SU-DHL-6 (cell line): ENCODE measurements around the gene MTG2.

Experiments
- H2AFZ ChIP-seq: fragments of 200-600 bp; sonication (generic); 2 replicates; pipeline ENCODE4 v1.6.1; 2014; ENCODE audit warnings: low read depth, mild to moderate bottlenecking, moderate library complexity, mixed read lengths, antibody characterized with exemption, low read length; ENCODE audit not compliant: severe bottlenecking
- H3F3A ChIP-seq: fragments of 200-600 bp; shearing (Covaris generic); 2 replicates; pipeline ENCODE4 v1.6.0; 2016; ENCODE audit warnings: antibody characterized with exemption, mild to moderate bottlenecking; ENCODE audit not compliant: insufficient read depth
- H3K27ac ChIP-seq: fragments of 200-600 bp; sonication (generic); 2 replicates; pipeline ENCODE4 v1.5.1; 2016; ENCODE audit warnings: low read depth, mild to moderate bottlenecking, low read length, moderate library complexity, mixed read lengths
- H3K27me3 ChIP-seq: fragments of 200-600 bp; sonication (generic), shearing (Covaris generic); 2 replicates; pipeline ENCODE4 v1.6.0; 2014; ENCODE audit warnings: mild to moderate bottlenecking, low read length
- H3K36me3 ChIP-seq: fragments of 200-600 bp; sonication (generic); 2 replicates; pipeline ENCODE4 v1.6.1; 2014; ENCODE audit warnings: mild to moderate bottlenecking, low read length, mixed read lengths
- H3K4me2 ChIP-seq: fragments of 300-600, 200-600 bp; shearing (Covaris generic), sonication (generic); 2 replicates; pipeline ENCODE4 v1.6.0; 2014; ENCODE audit warnings: low read length, low read depth, mild to moderate bottlenecking; ENCODE audit not compliant: poor library complexity, severe bottlenecking
- H3K4me3 ChIP-seq: fragments of 200-600 bp; sonication (generic); 2 replicates; pipeline ENCODE4 v1.5.1; 2014; ENCODE audit warnings: antibody characterized with exemption, low read length, mild to moderate bottlenecking, mixed read lengths; ENCODE audit not compliant: insufficient read depth, poor library complexity, severe bottlenecking
- H3K79me2 ChIP-seq: fragments of 200-600 bp; sonication (generic); 2 replicates; pipeline ENCODE4 v1.6.1; 2014; ENCODE audit warnings: mild to moderate bottlenecking, low read length, moderate library complexity; ENCODE audit not compliant: insufficient read depth
- H3K9ac ChIP-seq: fragments of 200-600 bp; sonication (generic); 2 replicates; pipeline ENCODE4 v1.7.0; 2014; ENCODE audit warnings: mild to moderate bottlenecking, low read length
- H3K9me2 ChIP-seq: fragments of 200-600 bp; sonication (generic); replicated peaks from 2 replicates; pipeline ENCODE4 v1.6.1; 2014; ENCODE audit warnings: low read length; ENCODE audit not compliant: insufficient read depth
- H3K9me3 ChIP-seq: fragments of 200-600 bp; sonication (generic); 2 replicates; pipeline ENCODE4 v1.6.1; 2014; ENCODE audit warnings: low read length, mixed read lengths; ENCODE audit not compliant: insufficient read depth
- H4K20me1 ChIP-seq: fragments of 200-600 bp; sonication (generic); 2 replicates; pipeline ENCODE4 v1.6.1; 2014; ENCODE audit warnings: low read depth, mild to moderate bottlenecking, antibody characterized with exemption, low read length, moderate library complexity, mixed read lengths
- EZH2phosphoT487 ChIP-seq: fragments of 200-600 bp; sonication (generic), shearing (Covaris generic); conservative IDR thresholded peaks from 2 replicates; pipeline ENCODE4 v1.6.1; 2018; ENCODE audit warnings: mild to moderate bottlenecking, antibody characterized with exemption, low read length, moderate library complexity, mixed read lengths
- TF ChIP-seq, protein P1 (sequence below): fragments of 200-600 bp; sonication (generic); IDR thresholded peaks from one replicate; pipeline ENCODE4 v1.5.1; 2017; ENCODE audit warnings: antibody characterized with exemption, mild to moderate bottlenecking, low read length, moderate library complexity; ENCODE audit not compliant: insufficient read depth, poor library complexity, severe bottlenecking

The MTG2 gene

DNA sequence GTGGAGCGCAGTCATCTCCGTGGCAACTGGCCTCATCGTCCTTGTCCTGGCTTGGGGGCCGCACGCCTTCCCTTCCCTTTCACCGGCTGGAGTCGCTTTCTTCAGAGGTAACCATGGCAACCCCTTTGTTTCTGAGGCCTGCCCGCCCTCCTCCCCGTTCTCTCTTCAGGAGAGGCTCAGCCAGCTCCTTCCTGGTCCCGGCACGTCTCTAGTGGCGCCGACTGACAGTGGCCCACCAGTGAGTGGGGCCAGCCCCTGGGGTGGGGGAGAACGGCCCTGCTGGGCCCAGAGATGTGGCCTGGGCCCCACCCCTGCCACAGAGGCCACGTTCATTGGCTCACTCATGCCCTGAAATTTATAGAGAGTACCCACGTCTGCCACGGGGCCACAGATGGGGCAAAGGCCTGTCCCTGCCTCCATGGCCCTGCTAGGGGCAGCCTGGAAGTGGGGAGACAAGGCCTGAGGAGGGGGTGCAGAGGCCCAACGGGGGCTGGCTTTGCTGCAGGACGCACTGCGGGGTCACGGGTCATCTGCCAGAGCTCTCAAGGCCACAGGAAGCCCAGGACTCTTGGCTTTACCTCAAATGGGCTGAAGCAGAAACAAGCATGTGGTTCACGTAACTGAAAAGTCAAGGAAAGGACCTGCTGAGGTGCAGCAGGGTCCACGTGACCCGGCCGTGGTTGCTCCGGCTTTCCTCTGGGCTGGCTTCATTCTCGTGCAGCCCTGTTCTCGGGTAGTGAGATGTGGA is 54.1 kb downstream of the MTG2 start:
- Histone ChIP-seq H3K4me2 (no peak overlapping the region), H3K27me3 (no peaks in the 10 kb centered on the region), H3K4me3 (no peak overlapping the region)

DNA sequence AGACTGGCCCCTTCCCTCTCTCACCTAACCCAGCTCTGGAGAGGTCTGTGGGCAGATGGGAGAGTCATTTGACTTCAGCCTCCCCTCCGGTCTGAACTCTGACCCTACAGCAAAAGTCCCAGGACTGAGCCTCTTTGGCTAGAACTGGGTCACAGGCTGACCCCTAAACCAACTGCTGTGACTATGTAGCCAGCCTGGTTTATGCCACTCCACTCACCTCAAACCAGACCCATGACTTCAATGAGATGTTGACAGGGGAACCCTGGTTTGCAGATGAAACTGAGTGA is 54.6 kb downstream of the MTG2 start:
- peaks cover 5% of the 10 kb centered on the region; the same call in 1 of the 2 replicates for H3K79me2 ChIP-seq
- H3K4me3 ChIP-seq, result no peak overlapping the region
- H3K27ac ChIP-seq, result no peak overlapping the region
- H2AFZ ChIP-seq, result peak overlapping the region; percentile 62
- H3F3A ChIP-seq, result no peaks in the 10 kb centered on the region
- 0 out of 2 replicates have a peak, but pooled peaks cover 4% of the 10 kb centered on the region for H4K20me1 ChIP-seq
- H3K27me3 ChIP-seq, result no peaks in the 10 kb centered on the region
- no peaks in the 10 kb centered on the region for H3K9me3 ChIP-seq
- no peaks in the 10 kb centered on the region for H3K36me3 ChIP-seq
- peak overlapping the region; percentile 59 for H3K4me2 ChIP-seq
- H3K9me2 ChIP-seq, result no peaks in the 10 kb centered on the region
- TF ChIP-seq, protein P1, sequence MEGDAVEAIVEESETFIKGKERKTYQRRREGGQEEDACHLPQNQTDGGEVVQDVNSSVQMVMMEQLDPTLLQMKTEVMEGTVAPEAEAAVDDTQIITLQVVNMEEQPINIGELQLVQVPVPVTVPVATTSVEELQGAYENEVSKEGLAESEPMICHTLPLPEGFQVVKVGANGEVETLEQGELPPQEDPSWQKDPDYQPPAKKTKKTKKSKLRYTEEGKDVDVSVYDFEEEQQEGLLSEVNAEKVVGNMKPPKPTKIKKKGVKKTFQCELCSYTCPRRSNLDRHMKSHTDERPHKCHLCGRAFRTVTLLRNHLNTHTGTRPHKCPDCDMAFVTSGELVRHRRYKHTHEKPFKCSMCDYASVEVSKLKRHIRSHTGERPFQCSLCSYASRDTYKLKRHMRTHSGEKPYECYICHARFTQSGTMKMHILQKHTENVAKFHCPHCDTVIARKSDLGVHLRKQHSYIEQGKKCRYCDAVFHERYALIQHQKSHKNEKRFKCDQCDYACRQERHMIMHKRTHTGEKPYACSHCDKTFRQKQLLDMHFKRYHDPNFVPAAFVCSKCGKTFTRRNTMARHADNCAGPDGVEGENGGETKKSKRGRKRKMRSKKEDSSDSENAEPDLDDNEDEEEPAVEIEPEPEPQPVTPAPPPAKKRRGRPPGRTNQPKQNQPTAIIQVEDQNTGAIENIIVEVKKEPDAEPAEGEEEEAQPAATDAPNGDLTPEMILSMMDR, result no peak
- TF ChIP-seq EZH2phosphoT487, result no peak
- peak overlapping the region; percentile 4; the same call in 1 of the 2 replicates for H3K9ac ChIP-seq

More for the DNA sequence above, 54.1 kb downstream of the MTG2 start:
- no peak for TF ChIP-seq EZH2phosphoT487
- TF ChIP-seq, protein P1, result no peak
- H3K9me2 ChIP-seq, result no peaks in the 10 kb centered on the region
- no peaks in the 10 kb centered on the region for H3F3A ChIP-seq
- no peak overlapping the region for H3K9ac ChIP-seq
- no peak overlapping the region for H3K27ac ChIP-seq
- peaks cover 5% of the 10 kb centered on the region; the same call in 1 of the 2 replicates for H3K79me2 ChIP-seq
- H2AFZ ChIP-seq, result no peak overlapping the region
- H4K20me1 ChIP-seq, result 0 out of 2 replicates have a peak, but pooled peaks cover 4% of the 10 kb centered on the region
- no peaks in the 10 kb centered on the region for H3K9me3 ChIP-seq
- H3K36me3 ChIP-seq, result no peaks in the 10 kb centered on the region

DNA sequence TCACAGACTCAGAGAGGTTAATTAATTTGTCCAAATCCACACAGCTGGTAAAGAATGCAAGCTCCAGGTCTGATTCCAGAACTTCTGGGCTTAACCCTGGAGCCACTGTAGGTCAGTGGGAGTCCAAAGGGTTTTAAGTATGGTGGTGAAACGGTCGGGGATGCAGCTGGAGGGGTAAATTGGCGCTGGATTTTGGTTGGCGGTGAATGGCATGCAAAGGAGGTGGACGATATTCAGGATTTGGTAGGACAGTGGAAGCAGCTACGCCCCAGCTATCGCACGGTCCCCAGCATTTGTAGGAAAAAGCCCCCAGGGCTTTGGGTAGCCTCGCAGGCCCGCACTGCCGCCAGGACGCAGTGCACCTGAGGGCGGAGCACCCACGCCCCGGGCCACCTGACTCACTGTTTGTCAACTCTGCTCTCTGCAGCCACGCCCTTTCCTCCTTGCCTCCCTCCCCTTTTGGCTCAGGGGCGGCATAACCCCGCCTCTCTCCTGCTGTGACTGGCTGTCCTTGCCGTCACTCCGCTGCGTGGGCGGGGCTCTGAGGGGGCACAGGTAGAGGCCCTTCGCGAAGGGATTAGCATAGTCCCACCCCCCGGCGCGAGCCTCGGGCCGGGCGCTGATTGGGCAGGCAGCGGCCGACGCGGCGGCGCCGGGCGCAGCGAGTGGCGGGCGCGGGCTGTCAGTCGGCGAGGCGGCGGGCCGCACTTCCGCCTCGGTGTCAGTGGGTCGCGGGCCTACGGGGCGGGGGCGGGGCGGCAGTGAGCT is 55.2 kb downstream of the MTG2 start, which contains the start of gene OSBPL2:
OSBPL2 (plus strand) TSS at position 721 of the 768 bp plus-strand sequence. CDS start 17,664 bp downstream, outside the sequence.
- Histone ChIP-seq H3K27me3 (no peaks in the 10 kb centered on the region), H3K4me3 (peak within 1 kb of the TSS; percentile 81), H2AFZ (peak within 1 kb of the TSS; percentile 62), H3K79me2 (peaks cover 5% of the 10 kb centered on the region; the same call in 1 of the 2 replicates), H3F3A (no peaks in the 10 kb centered on the region), H3K4me2 (peak within 1 kb of the TSS; percentile 88), H4K20me1 (0 out of 2 replicates have a peak, but pooled peaks cover 4% of the 10 kb centered on the region), H3K9ac (peak within 1 kb of the TSS; percentile 65), H3K9me2 (no peaks in the 10 kb centered on the region), H3K27ac (no peak within 1 kb of the TSS), H3K36me3 (no peaks in the 10 kb centered on the region), H3K9me3 (no peaks in the 10 kb centered on the region)
- no peak for TF ChIP-seq EZH2phosphoT487
- TF ChIP-seq, protein P1, result no peak
